ENCODE results near the gene PHETA1.

DNA sequence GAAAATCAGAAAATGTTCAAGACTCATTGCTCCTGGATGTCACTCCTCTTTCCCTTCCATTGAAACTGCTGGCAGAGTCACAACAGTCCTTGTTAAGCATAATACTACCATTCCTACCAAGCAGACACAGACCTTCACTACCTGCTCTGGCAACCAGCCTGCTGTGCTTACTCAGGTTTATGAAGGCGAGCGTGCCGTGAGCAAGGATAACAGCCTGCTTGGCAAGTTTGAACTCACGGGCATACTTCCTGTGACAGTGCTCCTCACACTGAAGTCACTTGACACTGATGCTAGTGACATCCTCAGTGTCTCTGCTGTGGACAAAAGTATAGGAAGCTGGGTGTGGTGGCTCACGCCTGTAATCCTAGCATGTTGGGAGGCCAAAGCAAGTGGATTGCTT lies 15.7 kb upstream of the PHETA1 start:
- TF ChIP-seq, protein P1, sequence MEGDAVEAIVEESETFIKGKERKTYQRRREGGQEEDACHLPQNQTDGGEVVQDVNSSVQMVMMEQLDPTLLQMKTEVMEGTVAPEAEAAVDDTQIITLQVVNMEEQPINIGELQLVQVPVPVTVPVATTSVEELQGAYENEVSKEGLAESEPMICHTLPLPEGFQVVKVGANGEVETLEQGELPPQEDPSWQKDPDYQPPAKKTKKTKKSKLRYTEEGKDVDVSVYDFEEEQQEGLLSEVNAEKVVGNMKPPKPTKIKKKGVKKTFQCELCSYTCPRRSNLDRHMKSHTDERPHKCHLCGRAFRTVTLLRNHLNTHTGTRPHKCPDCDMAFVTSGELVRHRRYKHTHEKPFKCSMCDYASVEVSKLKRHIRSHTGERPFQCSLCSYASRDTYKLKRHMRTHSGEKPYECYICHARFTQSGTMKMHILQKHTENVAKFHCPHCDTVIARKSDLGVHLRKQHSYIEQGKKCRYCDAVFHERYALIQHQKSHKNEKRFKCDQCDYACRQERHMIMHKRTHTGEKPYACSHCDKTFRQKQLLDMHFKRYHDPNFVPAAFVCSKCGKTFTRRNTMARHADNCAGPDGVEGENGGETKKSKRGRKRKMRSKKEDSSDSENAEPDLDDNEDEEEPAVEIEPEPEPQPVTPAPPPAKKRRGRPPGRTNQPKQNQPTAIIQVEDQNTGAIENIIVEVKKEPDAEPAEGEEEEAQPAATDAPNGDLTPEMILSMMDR (IDR thresholded peaks at IDR 0.05) = no peak
- TF ChIP-seq ZFX (IDR thresholded peaks at IDR 0.05; ENCODE audit: borderline replicate concordance) = no peak
